GM12801 (cell line): ENCODE measurements around the gene MBNL2.

ENCODE experiments used
- CTCF ChIP-seq: IDR thresholded peaks from one replicate; pipeline ENCODE4 v1.5.1; 2011; ENCODE audit warnings: control low read depth; ENCODE audit not compliant: insufficient read length; ENCODE audit errors: extremely low read depth

The MBNL2 gene

DNA sequence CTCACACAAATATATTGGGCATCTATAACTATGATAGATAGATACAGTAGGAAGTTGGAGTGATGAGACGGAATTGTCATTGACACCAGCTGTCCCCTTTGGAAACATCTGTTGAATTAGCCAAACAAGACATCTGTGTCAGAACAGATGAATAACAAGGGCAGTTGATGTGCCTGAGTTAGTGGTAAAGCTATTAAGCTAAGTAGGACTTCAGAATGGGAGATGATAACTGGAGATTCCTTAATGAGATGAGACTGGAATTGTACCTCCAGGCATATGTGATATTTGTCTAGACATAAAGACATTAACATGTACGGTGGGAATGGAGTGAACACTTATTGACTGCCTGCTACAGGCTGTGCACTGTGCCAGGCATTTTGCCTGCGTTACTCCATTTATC is 78.7 kb downstream of the MBNL2 start:
- TF ChIP-seq CTCF, result no peak

DNA sequence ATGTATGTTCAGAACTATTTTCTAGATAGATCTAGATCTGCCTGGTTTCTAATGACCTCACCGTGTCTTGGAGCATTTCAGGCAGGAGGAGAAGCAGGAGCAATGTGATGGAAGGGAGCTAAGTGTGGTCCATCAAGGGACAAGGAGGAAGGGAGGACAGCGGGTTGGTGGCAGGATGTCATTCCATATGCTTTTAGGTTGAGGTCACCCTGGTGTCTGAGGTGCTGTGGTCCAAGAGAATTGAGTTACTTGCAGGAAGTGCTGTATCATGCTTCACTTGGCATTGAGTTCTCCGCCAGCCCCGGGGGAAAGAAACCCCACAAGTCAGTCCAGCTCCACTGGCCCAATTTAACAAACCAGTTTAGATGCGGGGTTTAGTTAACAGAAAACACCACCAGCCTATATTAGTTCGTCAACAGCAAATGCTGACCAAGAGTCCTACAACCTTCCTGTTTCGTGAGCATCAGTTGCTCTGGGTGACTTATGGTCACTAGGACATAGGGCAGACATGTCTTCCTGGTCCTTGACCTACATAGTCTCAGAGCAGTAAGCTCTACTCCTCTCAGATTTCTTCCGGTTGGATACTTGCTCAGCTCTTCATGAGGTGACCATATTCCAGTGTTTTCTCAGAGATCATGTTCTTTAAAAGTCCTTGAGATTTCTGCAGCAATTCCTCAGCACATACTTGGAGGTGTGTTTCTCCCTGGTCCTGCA is 79.4 kb downstream of the MBNL2 start:
- TF ChIP-seq CTCF, result no peak

DNA sequence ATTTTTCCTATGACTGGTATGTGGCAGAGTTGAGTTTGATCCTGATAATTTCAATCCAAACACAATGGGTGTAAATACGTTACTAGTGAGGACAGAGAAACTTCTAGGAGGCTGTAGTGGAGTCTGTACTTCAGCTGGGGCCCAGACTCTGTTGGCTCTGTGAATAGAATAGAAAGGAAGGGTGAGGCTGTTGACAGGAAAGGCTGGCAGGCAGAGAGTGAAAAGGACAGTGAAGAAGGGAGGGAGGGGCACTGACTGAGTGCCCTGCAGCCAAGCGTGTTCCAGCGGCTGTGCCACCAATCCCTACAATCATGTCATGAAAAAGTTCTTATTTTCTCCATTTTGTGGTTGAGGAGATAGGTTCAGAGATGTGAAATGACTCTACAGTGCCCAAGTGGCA is 80.5 kb downstream of the MBNL2 start:
- no peak for TF ChIP-seq CTCF

GRCh38 chr13:97306106-97306505 is 84.0 kb downstream of the MBNL2 start:
- no peak for TF ChIP-seq CTCF

- no peak for TF ChIP-seq CTCF
Measured at GRCh38 chr13:97306645-97307044, 84.5 kb downstream of the MBNL2 start.

GRCh38 chr13:97307118-97307881 is 85.2 kb downstream of the MBNL2 start:
- TF ChIP-seq CTCF, result no peak

DNA sequence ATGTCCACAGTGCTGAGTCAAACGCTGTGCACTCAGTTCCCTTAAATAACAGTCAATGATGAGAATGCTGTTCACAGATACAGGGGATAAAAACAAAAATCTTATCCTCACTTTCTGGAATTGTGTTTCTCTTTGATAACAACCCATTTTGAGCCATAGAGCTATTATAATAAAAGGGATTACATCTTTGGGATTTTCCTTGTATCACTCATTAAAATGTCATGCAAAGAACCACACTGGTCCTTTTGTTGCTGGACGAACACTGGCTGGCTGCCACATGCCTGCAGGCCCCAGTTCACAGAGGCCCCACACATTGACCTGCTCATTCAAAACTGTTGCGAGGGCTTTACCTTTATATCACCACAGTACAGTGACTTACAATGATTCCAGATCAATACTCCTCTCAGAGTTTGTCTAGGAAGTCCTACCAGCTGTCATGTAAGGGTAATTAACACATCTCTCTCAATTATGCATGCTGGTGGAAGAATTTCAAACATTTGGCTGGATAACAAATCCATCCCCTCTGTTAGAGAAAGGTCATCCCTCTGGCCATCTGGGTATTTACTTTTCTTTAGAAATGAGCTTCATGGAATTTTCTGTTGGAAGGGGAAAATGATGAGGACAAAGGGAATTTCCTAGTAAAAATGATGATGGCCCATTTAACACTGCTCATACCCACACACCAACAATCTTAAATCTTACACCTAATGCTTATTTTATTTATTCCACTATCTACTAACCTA is 85.9 kb downstream of the MBNL2 start:
- TF ChIP-seq CTCF, result no peak
